ENCODE results near the gene FOSL2. TPM values are rescaled to one million over a fixed set of nuclear protein-coding genes. Genes with fewer than 3 reads are reported as not detected.

FOSL2 gene
- total RNA-seq, 1 donor from 2014 or later: 45.7 TPM

GRCh38 chr2:28450901-28451565 is 58.4 kb downstream of the FOSL2 start:
- intact Hi-C loops (cut with DNase I): loop anchor here (5.0 kb wide), 2 partner anchors 694 to 749 kb away; no protein-coding TSS in a partner anchor
- DNase-seq: no peak

GRCh38 chr2:28451793-28452533 is 59.3 kb downstream of the FOSL2 start:
- intact Hi-C loops (cut with DNase I): loop anchor here (5.0 kb wide), 2 partner anchors 695 to 750 kb away; no protein-coding TSS in a partner anchor
- ATAC-seq (ENCODE audit: poor library complexity) (no peak), DNase-seq (no peak)

More at GRCh38 chr2:28450901-28451565, 58.4 kb downstream of the FOSL2 start:
- ATAC-seq (ENCODE audit: poor library complexity): no peak

GRCh38 chr2:28452534-28453081 is 60.0 kb downstream of the FOSL2 start:
- DNase-seq (peak; percentile 87), ATAC-seq (ENCODE audit: poor library complexity) (peak; percentile 92)
- intact Hi-C loops (cut with DNase I): loop anchor here (5.0 kb wide), 2 partner anchors 695 to 750 kb away; no protein-coding TSS in a partner anchor

GRCh38 chr2:28453396-28453795 is 60.7 kb downstream of the FOSL2 start:
- intact Hi-C loops (cut with DNase I): loop anchor here (5.0 kb wide), 2 partner anchors 696 to 751 kb away; no protein-coding TSS in a partner anchor
- DNase-seq (no peak), ATAC-seq (ENCODE audit: poor library complexity) (no peak)

GRCh38 chr2:28454016-28454930 is 61.6 kb downstream of the FOSL2 start:
- DNase-seq: no peak
- intact Hi-C loops (cut with DNase I): loop anchor here (5.0 kb wide), 2 partner anchors 697 to 752 kb away; no protein-coding TSS in a partner anchor
- ATAC-seq (ENCODE audit: poor library complexity): no peak

GRCh38 chr2:28457237-28457636 is 64.6 kb downstream of the FOSL2 start:
- DNase-seq (no peak), ATAC-seq (ENCODE audit: poor library complexity) (no peak)
- intact Hi-C loops (cut with DNase I): no loop called here

GRCh38 chr2:28461056-28461455 is 68.4 kb downstream of the FOSL2 start:
- DNase-seq (no peak), ATAC-seq (ENCODE audit: poor library complexity) (no peak)
- intact Hi-C loops (cut with DNase I): no loop called here

GRCh38 chr2:28462122-28462521 is 69.5 kb downstream of the FOSL2 start:
- intact Hi-C loops (cut with DNase I): no loop called here
- DNase-seq: no peak
- ATAC-seq (ENCODE audit: poor library complexity): no peak

GRCh38 chr2:28463211-28463816 is 70.7 kb downstream of the FOSL2 start:
- ATAC-seq (ENCODE audit: poor library complexity) (no peak), DNase-seq (no peak)
- intact Hi-C loops (cut with DNase I): no loop called here

GRCh38 chr2:28463893-28464292 is 71.2 kb downstream of the FOSL2 start:
- DNase-seq (no peak), ATAC-seq (ENCODE audit: poor library complexity) (no peak)
- intact Hi-C loops (cut with DNase I): no loop called here

GRCh38 chr2:28465148-28465885 is 72.7 kb downstream of the FOSL2 start:
- intact Hi-C loops (cut with DNase I): no loop called here
- ATAC-seq (ENCODE audit: poor library complexity) (no peak), DNase-seq (no peak)

Other genes with a start within 250 kb of the FOSL2 start
- 1.8 TPM for gene PLB1, start 103.2 kb downstream of the FOSL2 start, total RNA-seq